Nephron (organoid): ENCODE results near the gene CD58.
A peak's percentile ranks its signal among the peaks of the same experiment; 100 is the strongest.

ENCODE experiments used
- H3K27ac Mint-ChIP-seq, 3 experiments: 2 replicates each; pipeline ENCODE4 v1.8.0; 2020; ENCODE audit warnings: mixed read lengths in 3 of 3, mild to moderate bottlenecking in 2 of 3, moderate library complexity in 1 of 3
- H3K27me3 Mint-ChIP-seq: 2 replicates; pipeline ENCODE4 v1.8.0; 2021; ENCODE audit warnings: low read depth, mild to moderate bottlenecking, moderate library complexity, mixed read lengths
- H3K36me3 Mint-ChIP-seq: 2 replicates; pipeline ENCODE4 v1.8.0; 2020; ENCODE audit warnings: low read depth, mixed read lengths
- H3K4me1 Mint-ChIP-seq: 2 replicates; pipeline ENCODE4 v1.8.0; 2020; ENCODE audit warnings: mixed read lengths
- H3K4me3 Mint-ChIP-seq, 3 experiments: 2 replicates each; pipeline ENCODE4 v1.8.0; 2020; ENCODE audit warnings: mild to moderate bottlenecking in 3 of 3, mixed read lengths in 3 of 3, moderate library complexity in 2 of 3
- H3K9me3 Mint-ChIP-seq: 2 replicates; pipeline ENCODE4 v1.8.0; 2020; ENCODE audit warnings: mixed read lengths
- CTCF ChIP-seq, 3 experiments: fragments of 200-600 bp; sonication (generic); IDR thresholded peaks; one replicate each; pipeline ENCODE4 v1.5.0; 2021; ENCODE audit warnings: antibody characterized with exemption in 3 of 3; ENCODE audit not compliant: unreplicated experiment in 3 of 3

Gene CD58

DNA sequence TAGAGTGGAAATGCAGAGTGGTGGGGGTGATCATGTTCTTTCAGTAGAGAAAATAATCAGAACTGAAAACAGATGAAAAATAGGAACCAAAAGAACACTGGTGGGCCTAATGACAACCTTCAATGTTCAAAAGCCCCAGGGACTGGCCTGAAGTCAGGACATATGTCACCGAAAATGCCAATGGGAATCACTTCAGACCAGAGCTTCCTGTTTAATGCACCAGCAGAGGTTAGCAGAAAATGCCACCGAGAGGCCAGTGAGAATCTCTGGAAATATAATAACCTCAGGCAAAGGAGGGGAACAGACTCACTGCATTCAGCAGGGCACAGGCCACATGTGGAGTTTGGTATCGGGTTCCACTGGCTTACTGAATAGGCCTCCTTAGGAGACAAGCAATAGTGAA lies 15.9 kb upstream of the CD58 start:
- peaks cover 24% of the 10 kb centered on the region for H3K4me1 Mint-ChIP-seq
- peaks cover 8% of the 10 kb centered on the region for H3K27me3 Mint-ChIP-seq
- no peaks in the 10 kb centered on the region for H3K9me3 Mint-ChIP-seq
- no peak for TF ChIP-seq CTCF (IDR thresholded peaks at IDR 0.05; ENCODE audit: unreplicated experiment in 3 of 3)
- no peaks in the 10 kb centered on the region for H3K36me3 Mint-ChIP-seq
- H3K4me3 Mint-ChIP-seq, result no peak overlapping the region
- peak overlapping the region in 2 of 3 experiments; percentile 5 to 25 for H3K27ac Mint-ChIP-seq

DNA sequence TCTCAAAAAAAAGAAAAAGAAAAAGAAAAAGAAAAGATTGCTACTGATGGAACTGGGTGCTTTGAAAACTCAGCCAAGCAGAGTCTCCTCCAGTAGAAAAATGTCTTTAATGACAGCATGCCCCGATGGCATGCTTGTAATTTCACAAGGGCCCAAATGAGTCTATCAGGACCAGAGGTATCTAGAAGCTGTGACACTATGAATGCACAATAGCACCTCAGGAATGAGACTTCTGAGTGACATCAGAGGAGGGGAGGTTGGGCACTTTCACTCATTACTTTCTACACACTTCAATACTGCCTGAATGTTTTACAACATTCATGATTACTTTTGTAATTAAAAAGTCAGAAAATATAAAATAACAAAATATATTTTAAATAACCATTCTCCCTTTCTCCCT lies 15.1 kb upstream of the CD58 start:
- TF ChIP-seq CTCF (IDR thresholded peaks at IDR 0.05; ENCODE audit: unreplicated experiment in 3 of 3), result no peak
- H3K4me3 Mint-ChIP-seq, result no peak overlapping the region
- no peaks in the 10 kb centered on the region for H3K36me3 Mint-ChIP-seq
- H3K9me3 Mint-ChIP-seq, result no peaks in the 10 kb centered on the region
- peak overlapping the region in 2 of 3 experiments; percentile 5 to 25 for H3K27ac Mint-ChIP-seq
- H3K27me3 Mint-ChIP-seq, result peaks cover 8% of the 10 kb centered on the region
- peaks cover 19% of the 10 kb centered on the region for H3K4me1 Mint-ChIP-seq

GRCh38 chr1:116581323-116581885 lies 10.6 kb upstream of the CD58 start:
- H3K27ac Mint-ChIP-seq, result no peak overlapping the region
- peaks cover 3% of the 10 kb centered on the region for H3K4me1 Mint-ChIP-seq
- peaks cover 3% of the 10 kb centered on the region for H3K27me3 Mint-ChIP-seq
- TF ChIP-seq CTCF (IDR thresholded peaks at IDR 0.05; ENCODE audit: unreplicated experiment in 3 of 3), result no peak
- no peaks in the 10 kb centered on the region for H3K9me3 Mint-ChIP-seq
- H3K4me3 Mint-ChIP-seq, result no peak overlapping the region
- peaks cover 18% of the 10 kb centered on the region for H3K36me3 Mint-ChIP-seq

- Mint-ChIP-seq H3K27ac (no peak overlapping the region), H3K36me3 (peaks cover 22% of the 10 kb centered on the region), H3K27me3 (peaks cover 3% of the 10 kb centered on the region), H3K4me1 (no peaks in the 10 kb centered on the region), H3K9me3 (no peaks in the 10 kb centered on the region), H3K4me3 (no peak overlapping the region)
- no peak for TF ChIP-seq CTCF (IDR thresholded peaks at IDR 0.05; ENCODE audit: unreplicated experiment in 3 of 3)
Measured at GRCh38 chr1:116580446-116581322, 9.9 kb upstream of the CD58 start.

DNA sequence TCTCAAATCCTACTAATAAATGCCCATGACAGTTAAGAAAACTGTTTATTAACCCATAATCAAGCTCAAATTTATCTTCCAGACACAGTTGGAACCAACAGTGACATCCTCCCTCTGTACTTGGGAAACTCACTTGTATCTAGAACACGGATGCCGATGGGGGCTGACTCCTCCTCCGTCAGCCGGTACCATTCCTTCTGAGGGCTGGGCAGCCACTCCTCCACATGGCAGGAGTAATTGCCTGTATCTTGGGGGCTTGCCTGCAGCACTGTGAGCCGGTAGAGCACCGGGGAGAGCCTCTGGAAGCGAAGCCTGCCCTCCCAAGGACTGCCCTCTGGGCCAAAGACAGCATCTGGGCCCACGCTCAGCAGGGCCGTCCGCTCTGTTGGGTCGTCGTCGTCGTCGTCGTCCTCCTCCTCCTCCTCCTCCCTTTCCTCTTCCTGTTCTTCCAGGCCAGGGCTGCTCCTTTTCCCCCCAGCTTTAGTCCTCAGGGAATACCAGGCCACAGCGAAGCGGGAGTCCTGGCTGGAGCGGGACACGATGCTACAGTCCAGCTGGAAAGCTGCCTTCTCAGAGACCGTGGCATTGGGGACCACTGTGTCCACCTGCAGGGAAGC lies 8.5 kb upstream of the CD58 start:
- H3K36me3 Mint-ChIP-seq, result peaks cover 24% of the 10 kb centered on the region
- no peaks in the 10 kb centered on the region for H3K9me3 Mint-ChIP-seq
- no peaks in the 10 kb centered on the region for H3K27me3 Mint-ChIP-seq
- H3K27ac Mint-ChIP-seq, result no peak overlapping the region
- no peak for TF ChIP-seq CTCF (IDR thresholded peaks at IDR 0.05; ENCODE audit: unreplicated experiment in 3 of 3)
- H3K4me3 Mint-ChIP-seq, result no peak overlapping the region
- H3K4me1 Mint-ChIP-seq, result no peaks in the 10 kb centered on the region
